ENCODE data around the gene ST8SIA6. TPM values are rescaled to one million over a fixed set of nuclear protein-coding genes. Genes with fewer than 3 reads are reported as not detected.

Gene ST8SIA6
- total RNA-seq, 2 experiments from 2014 or later = 0.19 to 0.34 TPM

DNA sequence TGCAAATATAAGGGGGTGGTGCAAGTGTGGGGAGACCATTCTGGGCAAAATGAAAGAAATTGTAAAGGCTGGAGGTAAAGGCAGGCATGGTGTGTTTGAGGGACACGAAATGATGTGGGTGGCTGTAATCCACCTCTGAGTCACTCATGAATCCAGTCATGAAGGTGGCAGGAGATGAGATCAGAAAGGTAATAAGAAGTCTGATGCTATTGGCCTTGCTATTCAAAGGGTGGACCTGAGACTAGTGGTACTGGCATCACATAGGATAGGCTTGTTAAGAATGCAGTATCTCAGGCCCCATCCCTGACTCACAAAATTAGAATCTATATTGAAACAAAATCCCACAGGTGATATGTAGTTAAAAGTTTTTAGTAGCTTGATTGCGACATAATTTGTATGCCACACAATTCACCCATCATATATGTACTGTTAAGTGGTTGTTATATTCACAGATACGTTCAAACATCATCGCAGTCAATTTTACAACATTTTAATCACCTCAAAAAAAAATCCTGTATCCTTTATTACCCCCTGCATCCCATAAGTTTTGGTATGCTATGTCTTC lies 85.6 kb downstream of the ST8SIA6 start:
- CTCF ChIA-PET = no interaction called here
- POLR2A ChIA-PET = no interaction called here
- Mint-ChIP-seq H3K4me1 (ENCODE audit: low read depth) (no peaks in the 10 kb centered on the region), H3K36me3 (ENCODE audit: low read depth) (no peaks in the 10 kb centered on the region), H3K27me3 (no peaks in the 10 kb centered on the region), H3K9me3 (peaks cover 5% of the 10 kb centered on the region), H3K4me3 (no peak overlapping the region), H3K27ac (no peak overlapping the region)
- ATAC-seq (ENCODE audit: poor library complexity) = no peak
- intact Hi-C loops (cut with DNase I, micrococcal nuclease) = no loop called here
- DNase-seq = no peak
- H3K4me1 ChIP-seq (ENCODE audit: insufficient read depth, low read length) = no peaks in the 10 kb centered on the region
- no peaks in the 10 kb centered on the region for H3K27me3 ChIP-seq (ENCODE audit: control insufficient read depth in 1 of 2, insufficient read depth in 2 of 2, low read length in 2 of 2)
- TF ChIP-seq, protein P1, sequence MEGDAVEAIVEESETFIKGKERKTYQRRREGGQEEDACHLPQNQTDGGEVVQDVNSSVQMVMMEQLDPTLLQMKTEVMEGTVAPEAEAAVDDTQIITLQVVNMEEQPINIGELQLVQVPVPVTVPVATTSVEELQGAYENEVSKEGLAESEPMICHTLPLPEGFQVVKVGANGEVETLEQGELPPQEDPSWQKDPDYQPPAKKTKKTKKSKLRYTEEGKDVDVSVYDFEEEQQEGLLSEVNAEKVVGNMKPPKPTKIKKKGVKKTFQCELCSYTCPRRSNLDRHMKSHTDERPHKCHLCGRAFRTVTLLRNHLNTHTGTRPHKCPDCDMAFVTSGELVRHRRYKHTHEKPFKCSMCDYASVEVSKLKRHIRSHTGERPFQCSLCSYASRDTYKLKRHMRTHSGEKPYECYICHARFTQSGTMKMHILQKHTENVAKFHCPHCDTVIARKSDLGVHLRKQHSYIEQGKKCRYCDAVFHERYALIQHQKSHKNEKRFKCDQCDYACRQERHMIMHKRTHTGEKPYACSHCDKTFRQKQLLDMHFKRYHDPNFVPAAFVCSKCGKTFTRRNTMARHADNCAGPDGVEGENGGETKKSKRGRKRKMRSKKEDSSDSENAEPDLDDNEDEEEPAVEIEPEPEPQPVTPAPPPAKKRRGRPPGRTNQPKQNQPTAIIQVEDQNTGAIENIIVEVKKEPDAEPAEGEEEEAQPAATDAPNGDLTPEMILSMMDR (IDR thresholded peaks at IDR 0.05) = no peak
- no peak overlapping the region for H3K27ac ChIP-seq (ENCODE audit: low read depth in 1 of 2, low read length in 2 of 2)
- H3K9me3 ChIP-seq (ENCODE audit: control insufficient read depth in 1 of 2, insufficient read depth in 1 of 2, low read length in 2 of 2) = no peaks in the 10 kb centered on the region
- H3K4me3 ChIP-seq (ENCODE audit: low read length) = no peak overlapping the region
- H3K36me3 ChIP-seq (ENCODE audit: insufficient read depth, low read length) = no peaks in the 10 kb centered on the region

DNA sequence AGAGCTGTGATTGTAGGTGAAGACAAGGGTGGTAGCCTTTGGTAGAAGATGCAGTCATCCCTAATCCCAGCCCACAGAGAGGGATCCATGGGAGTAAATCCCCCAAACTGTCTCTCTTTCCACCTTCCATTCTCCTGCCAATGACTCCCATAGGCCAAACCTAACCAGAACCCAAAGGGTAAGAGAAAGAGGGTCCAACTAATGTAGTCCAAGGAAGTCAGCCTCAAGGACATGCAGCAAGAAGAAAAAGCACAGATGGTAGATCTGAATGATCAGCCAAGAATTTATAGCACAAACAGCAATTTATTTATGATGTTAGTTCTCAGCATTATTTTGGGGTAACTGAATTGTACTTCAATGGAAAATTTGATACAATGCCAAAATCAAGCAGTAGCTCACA lies 87.7 kb downstream of the ST8SIA6 start:
- no peaks in the 10 kb centered on the region for H3K4me1 ChIP-seq (ENCODE audit: insufficient read depth, low read length)
- H3K27me3 ChIP-seq (ENCODE audit: control insufficient read depth in 1 of 2, insufficient read depth in 2 of 2, low read length in 2 of 2) = no peaks in the 10 kb centered on the region
- intact Hi-C loops (cut with DNase I, micrococcal nuclease) = no loop called here
- no peaks in the 10 kb centered on the region for H3K27me3 Mint-ChIP-seq
- CTCF ChIA-PET = no interaction called here
- no peak overlapping the region for H3K27ac Mint-ChIP-seq
- no peak overlapping the region for H3K4me3 Mint-ChIP-seq
- ATAC-seq (ENCODE audit: poor library complexity) (no peak), DNase-seq (no peak)
- H3K4me3 ChIP-seq (ENCODE audit: low read length) = no peak overlapping the region
- no peaks in the 10 kb centered on the region for H3K4me1 Mint-ChIP-seq (ENCODE audit: low read depth)
- no peaks in the 10 kb centered on the region for H3K9me3 ChIP-seq (ENCODE audit: control insufficient read depth in 1 of 2, insufficient read depth in 1 of 2, low read length in 2 of 2)
- POLR2A ChIA-PET = no interaction called here
- H3K36me3 Mint-ChIP-seq (ENCODE audit: low read depth) = no peaks in the 10 kb centered on the region
- TF ChIP-seq, protein P1 (IDR thresholded peaks at IDR 0.05) = no peak
- peaks cover 5% of the 10 kb centered on the region for H3K9me3 Mint-ChIP-seq
- H3K27ac ChIP-seq (ENCODE audit: low read depth in 1 of 2, low read length in 2 of 2) = no peak overlapping the region
- no peaks in the 10 kb centered on the region for H3K36me3 ChIP-seq (ENCODE audit: insufficient read depth, low read length)

DNA sequence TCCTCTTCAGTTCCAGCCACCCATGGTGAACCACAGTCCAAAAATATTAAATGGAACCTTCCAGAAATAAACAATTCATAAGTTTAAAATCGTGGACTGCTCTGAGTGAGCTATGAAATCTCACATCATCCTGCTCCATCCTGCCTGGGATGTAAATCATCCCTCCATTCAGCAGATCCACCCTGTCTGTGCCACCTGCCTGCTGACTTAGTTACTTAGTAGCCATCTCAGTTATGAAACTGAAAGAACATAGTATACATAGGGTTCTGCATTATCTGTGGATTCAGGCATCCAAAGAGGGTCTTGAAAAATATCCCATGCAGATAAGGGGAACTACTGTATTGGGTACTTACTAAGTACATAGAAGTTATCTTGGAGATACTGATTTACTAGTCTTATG lies 89.0 kb downstream of the ST8SIA6 start:
- Mint-ChIP-seq H3K27ac (no peak overlapping the region), H3K27me3 (no peaks in the 10 kb centered on the region), H3K4me3 (no peak overlapping the region), H3K9me3 (peaks cover 5% of the 10 kb centered on the region), H3K36me3 (ENCODE audit: low read depth) (no peaks in the 10 kb centered on the region), H3K4me1 (ENCODE audit: low read depth) (no peaks in the 10 kb centered on the region)
- ATAC-seq (ENCODE audit: poor library complexity) (no peak), DNase-seq (no peak)
- Histone ChIP-seq H3K36me3 (ENCODE audit: insufficient read depth, low read length) (no peaks in the 10 kb centered on the region), H3K27ac (ENCODE audit: low read depth in 1 of 2, low read length in 2 of 2) (no peak overlapping the region), H3K4me1 (ENCODE audit: insufficient read depth, low read length) (no peaks in the 10 kb centered on the region), H3K9me3 (ENCODE audit: control insufficient read depth in 1 of 2, insufficient read depth in 1 of 2, low read length in 2 of 2) (no peaks in the 10 kb centered on the region), H3K4me3 (ENCODE audit: low read length) (no peak overlapping the region), H3K27me3 (ENCODE audit: control insufficient read depth in 1 of 2, insufficient read depth in 2 of 2, low read length in 2 of 2) (no peaks in the 10 kb centered on the region)
- TF ChIP-seq, protein P1 (IDR thresholded peaks at IDR 0.05) = no peak
- intact Hi-C loops (cut with DNase I, micrococcal nuclease) = no loop called here
- ChIA-PET POLR2A (no interaction called here), CTCF (no interaction called here)

Measured in CD4-positive, alpha-beta T cell (primary cell).